GM19463 (cell line): ENCODE data around the gene RB1.
"Not testable (repeated sequence)": the region's sequence is repeated elsewhere in the genome, so short reads cannot be mapped to it uniquely, and the experiment has no call there.

Experiments used
- ATAC-seq: cut with Tn5 transposase; IDR thresholded peaks from one replicate; pipeline ENCODE4 v1.9.1; 2021; ENCODE audit warnings: mild to moderate bottlenecking, moderate library complexity; ENCODE audit not compliant: unreplicated experiment

Gene RB1

DNA sequence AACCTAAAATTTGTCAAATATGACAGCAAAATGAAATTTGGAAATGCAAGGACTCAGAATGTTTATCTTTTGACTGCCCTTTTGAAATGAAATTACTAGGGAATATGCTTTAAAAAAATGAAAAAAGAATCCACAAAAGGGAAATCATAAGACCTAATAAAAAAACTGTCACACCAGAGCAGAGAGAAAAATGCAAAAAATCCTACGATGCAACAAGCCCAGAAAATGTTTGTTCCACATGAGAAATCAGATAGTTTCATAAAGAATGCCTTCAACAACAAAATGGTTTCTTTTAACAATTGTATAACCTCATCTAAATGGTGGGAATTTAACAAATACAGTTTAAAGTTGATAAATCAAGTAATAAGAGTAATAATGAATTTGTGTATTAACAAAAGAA lies 101.4 kb downstream of the RB1 start:
- ATAC-seq, result no peak

DNA sequence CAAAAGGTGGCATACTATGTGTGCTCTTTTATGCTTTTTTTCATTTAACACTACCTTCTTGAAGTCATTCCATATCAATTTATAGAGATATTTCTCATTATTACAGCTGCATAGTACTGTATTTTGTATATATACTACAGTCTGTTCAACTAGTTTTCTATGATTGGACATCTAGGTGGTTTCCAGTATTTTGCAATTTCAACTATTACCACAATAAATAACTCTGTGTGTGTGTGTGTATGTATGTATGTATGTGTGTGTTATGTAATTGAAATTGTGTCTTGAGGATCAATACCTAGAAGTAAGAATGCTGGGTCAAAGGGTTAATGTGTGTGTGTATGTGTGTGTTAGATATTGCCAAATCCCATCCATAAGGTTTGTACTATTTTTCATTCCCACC lies 102.3 kb downstream of the RB1 start:
- no peak for ATAC-seq

DNA sequence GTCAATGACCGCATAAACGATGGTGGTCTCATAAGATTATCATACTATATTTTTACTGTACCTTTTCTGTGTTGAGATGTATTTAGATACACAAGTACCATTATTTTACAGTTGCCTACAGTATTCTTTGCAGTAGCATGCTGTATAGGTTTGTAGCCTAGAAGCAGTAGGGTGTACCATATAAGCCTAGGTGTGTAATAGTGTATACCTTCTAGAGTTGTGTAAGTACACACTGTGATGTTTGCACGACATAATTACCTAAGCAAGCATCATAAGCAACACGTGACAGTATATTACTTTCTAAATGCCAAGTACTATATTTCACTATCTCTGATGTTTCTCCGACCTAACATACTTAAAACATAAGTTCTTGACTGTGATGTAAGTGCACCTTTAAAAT lies 106.6 kb downstream of the RB1 start:
- ATAC-seq, result no peak

GRCh38 chr13:48411147-48411794 lies 107.7 kb downstream of the RB1 start:
- ATAC-seq, result no peak

GRCh38 chr13:48411841-48412531 lies 108.4 kb downstream of the RB1 start:
- no peak for ATAC-seq

DNA sequence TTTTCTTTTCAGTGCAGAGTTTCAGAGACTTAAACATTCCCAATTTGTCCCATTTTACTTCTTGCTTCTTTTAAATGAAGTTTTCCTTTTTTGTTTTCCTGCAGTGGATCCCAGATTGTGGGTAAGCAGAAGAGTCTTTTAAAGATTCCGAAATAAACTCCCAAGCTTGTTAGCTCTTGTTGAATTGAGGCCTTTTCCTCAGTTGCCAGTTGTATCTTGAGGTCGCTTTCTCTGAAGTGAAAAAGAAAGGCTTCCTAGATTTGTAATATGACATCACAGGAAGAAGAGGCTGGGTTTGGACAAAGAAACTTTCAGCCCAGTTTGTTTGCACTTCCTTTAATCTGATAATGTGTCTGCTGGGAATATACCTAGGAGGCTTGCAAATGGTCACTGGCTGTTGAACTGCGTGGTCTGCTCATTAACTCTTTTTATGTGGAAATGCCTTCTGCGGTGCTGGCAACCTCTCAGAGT lies 109.4 kb downstream of the RB1 start, which contains the start of gene LPAR6:
Gene LPAR6 (minus strand): TSS at position 233 of the 471 bp plus-strand sequence. CDS start 690 bp downstream, outside the sequence.
- no peak for ATAC-seq

GRCh38 chr13:48414501-48414900 lies 111.0 kb downstream of the RB1 start:
- ATAC-seq, result no peak

DNA sequence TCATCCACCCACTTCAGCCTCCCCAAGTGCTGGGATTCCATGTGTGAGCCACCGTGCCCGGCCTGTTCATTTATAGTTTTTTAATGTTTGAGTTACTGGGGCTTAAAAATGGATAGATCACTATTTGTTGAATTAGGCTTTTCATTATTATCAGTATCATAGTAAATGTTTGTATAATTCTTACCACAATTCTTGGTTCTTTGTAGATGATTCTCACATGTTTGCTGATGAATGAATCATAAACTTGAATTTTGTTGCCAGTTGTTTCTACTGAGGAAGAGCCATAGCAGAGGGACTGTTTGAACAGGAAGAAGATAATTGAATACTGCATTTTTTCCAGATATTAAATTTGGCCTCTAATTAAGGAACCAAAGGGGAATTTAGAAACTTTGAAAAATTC lies 112.0 kb downstream of the RB1 start:
- ATAC-seq, result no peak

DNA sequence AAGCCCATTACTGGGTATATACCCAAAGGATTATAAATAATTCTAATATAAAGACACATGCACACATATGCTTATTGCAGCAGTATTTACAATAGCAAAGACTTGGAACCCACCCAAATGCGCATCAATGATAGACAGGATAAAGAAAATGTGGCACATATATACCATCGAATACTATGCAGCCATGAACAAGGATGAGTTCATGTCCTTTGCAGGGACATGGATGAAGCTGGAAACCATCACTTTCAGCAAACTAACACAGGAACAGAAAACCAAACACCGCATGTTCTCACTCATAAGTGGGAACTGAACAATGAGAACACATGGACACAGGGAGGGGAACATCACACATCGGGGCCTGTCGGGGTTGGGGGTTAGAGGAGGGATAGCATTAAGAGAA lies 118.5 kb downstream of the RB1 start:
- not testable (repeated sequence) for ATAC-seq

GRCh38 chr13:48424212-48424611 lies 120.7 kb downstream of the RB1 start:
- no peak for ATAC-seq

DNA sequence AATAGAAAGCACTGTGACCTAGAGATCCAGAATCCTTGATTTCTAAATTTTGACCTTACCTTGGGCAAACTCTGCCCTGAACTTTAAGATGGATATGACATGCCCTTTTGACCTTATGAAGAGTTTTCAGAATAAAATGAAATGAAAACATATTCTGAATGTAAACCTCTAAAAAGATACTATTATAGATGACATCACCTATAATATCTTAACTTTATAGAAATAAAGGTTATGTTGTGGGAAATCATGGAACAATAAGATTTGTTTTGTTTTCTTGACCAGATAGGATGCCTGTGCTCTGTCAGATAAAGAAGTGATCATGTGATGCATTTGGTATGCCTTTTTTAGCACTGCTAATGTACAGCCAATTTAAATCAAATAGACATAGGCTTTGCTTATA lies 122.5 kb downstream of the RB1 start:
- ATAC-seq, result no peak

DNA sequence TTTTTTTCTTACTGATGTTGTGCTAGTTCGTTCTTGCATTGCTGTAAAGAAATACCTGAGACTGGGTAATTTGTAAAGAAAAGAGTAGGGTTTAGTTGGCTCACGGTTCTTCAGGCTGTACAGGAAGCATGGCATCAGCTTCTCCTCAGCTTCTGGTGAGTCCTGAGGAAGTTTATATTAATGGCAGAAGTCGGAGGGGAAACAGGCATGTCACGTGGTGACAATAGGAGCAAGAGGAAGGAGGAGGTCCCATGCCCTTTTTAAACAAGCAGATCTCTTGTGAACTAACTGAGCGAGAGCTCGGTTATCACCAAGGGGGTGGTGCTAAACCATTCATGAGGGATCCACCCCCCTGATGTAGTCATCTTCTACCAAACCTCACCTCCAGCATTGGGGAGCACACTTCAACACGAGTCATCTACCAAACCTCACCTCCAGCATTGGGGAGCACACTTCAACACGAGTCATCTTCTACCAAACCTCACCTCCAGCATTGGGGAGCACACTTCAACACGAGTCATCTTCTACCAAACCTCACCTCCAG lies 123.3 kb downstream of the RB1 start:
- not testable (repeated sequence) for ATAC-seq

DNA sequence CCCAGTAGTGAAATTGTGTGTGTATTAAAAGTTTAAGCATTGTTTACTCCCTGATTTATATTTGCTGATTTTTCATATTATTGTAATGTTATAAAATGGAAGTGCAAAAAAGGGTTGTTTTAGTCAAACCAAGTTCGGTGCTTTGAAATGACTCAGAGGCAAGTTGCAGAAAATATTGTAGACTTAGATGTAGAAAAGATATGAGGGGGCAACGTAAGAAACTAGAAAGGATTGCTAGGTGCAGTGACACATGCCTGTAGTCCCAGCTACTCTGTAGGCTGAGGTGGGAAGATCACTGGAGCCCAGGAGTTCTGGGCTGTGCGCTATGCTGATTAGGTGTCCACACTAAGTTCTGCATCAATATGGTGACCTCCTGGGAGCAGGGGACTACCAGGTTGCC lies 125.5 kb downstream of the RB1 start:
- no peak for ATAC-seq

- ATAC-seq, result no peak
Observed at GRCh38 chr13:48429886-48430285, 126.3 kb downstream of the RB1 start.

DNA sequence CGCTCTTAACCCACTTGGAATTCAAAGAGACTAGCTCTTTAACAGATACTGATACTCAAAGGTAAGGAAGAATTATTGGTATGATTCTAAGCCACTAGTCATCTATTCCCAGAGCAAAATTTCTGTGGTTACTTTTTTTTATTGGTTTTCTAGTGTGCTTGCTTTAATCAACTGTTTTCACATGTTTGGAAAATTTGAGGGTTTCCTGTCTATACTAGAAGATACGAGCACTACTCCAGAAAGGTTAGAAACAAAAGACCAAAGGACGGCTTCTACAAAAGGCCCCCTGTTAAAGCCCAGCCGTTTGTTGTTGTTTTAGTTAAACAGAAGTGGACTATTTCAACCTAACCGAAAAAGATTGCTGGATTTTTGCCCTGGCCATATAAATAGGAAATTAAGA lies 127.9 kb downstream of the RB1 start:
- no peak for ATAC-seq

- ATAC-seq, result no peak
Observed at GRCh38 chr13:48431987-48432615, 128.6 kb downstream of the RB1 start.

- ATAC-seq, result no peak
Observed at GRCh38 chr13:48434200-48434599, 130.6 kb downstream of the RB1 start.

GRCh38 chr13:48436661-48437288 lies 133.2 kb downstream of the RB1 start:
- ATAC-seq, result no peak

GRCh38 chr13:48437371-48437770 lies 133.8 kb downstream of the RB1 start:
- ATAC-seq, result no peak

DNA sequence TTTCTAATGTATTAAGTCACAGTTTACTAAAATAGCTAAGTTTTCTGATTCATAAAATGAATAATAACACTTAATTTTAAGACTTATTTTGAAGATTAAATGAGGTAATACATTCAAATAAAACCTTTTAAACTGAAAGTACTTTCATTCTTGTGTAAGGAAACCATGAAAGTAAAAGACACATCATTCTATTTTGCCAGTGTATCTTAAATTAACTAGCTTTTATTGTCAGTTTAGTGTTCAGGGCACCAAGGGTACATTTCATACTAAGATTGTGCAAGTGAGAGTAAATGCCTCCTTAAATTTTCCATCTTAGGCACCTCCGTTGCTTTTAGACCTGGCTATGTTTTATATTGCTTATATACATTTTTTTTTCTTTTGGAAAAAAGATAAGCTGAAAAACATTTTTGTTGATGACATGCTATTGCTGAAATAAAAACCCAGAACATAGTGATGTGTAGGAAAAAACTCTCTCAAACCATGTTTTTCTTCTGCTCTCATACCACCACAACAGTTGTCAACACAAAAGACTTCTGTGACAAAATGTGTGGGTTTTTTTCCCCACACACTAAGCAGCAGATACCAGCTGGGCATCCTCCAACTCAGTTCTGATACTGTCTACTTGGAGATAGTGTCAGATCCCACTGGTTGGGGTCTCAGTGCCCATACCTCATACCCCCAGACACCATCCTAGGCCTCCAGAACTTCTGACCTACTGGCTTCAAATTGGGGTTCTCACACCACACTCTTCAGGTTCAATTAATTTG lies 140.1 kb downstream of the RB1 start:
- ATAC-seq, result no peak

DNA sequence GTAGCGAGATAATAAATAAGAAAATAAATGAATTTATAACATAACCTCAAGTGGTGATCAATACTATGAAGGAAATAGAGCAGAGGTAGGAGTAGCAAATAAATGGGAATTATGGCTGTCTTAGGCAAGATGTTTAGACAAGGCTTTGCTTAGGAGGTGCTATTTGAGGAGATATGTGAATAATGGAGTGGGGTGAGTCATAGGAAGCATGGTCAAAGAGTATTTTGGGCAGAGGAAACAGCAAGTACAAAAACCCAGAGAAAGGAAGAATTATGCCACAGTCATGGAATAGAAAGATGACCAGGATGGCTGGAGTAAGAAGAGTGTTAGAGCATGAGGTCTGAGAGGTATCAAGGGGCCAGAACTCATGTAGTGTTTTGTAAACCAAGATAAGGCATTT lies 142.9 kb downstream of the RB1 start:
- no peak for ATAC-seq
